Neuronal stem cell (in vitro differentiated cells): Measurements from ENCODE around the gene COLEC11.

ENCODE experiments used
- DNase-seq: peaks from one replicate; pipeline ENCODE4 v3.0.0-alpha.2; 2013; ENCODE audit warnings: low spot score
- H2AFZ ChIP-seq: one replicate; pipeline ENCODE4 v1.6.1; 2013; ENCODE audit warnings: mild to moderate bottlenecking, low read length, inconsistent platforms
- H2AK5ac ChIP-seq: 2 replicates; pipeline ENCODE4 v1.6.1; 2013; ENCODE audit warnings: low read depth, mild to moderate bottlenecking, inconsistent platforms, low read length, moderate library complexity, mixed read lengths
- H2BK120ac ChIP-seq: 2 replicates; pipeline ENCODE4 v1.6.1; 2013; ENCODE audit warnings: low read depth, mild to moderate bottlenecking, inconsistent platforms, low read length, moderate library complexity, mixed read lengths
- H2BK12ac ChIP-seq: one replicate; pipeline ENCODE4 v1.6.1; 2013; ENCODE audit warnings: low read length, inconsistent platforms
- H2BK15ac ChIP-seq: 2 replicates; pipeline ENCODE4 v1.6.1; 2013; ENCODE audit warnings: mild to moderate bottlenecking, low read length, inconsistent platforms, mixed read lengths
- H2BK5ac ChIP-seq: one replicate; pipeline ENCODE4 v1.6.1; 2013; ENCODE audit warnings: inconsistent platforms, mild to moderate bottlenecking, low read length, moderate library complexity
- H3K14ac ChIP-seq: one replicate; pipeline ENCODE4 v1.6.1; 2013; ENCODE audit warnings: low read length, inconsistent platforms
- H3K18ac ChIP-seq: 2 replicates; pipeline ENCODE4 v1.6.1; 2013; ENCODE audit warnings: low read length, inconsistent platforms
- H3K23ac ChIP-seq: 2 replicates; pipeline ENCODE4 v1.6.1; 2013; ENCODE audit warnings: low read depth, mild to moderate bottlenecking, mixed read lengths, low read length, inconsistent platforms; ENCODE audit not compliant: poor library complexity
- H3K27ac ChIP-seq: replicated peaks from 3 replicates; pipeline ENCODE4 v1.5.1; 2013; ENCODE audit warnings: low read length, inconsistent platforms
- H3K27me3 ChIP-seq, 3 experiments: 2 replicates each; pipeline ENCODE4 v1.6.1; 2013; ENCODE audit warnings: low read length in 3 of 3, mild to moderate bottlenecking in 2 of 3, inconsistent platforms in 1 of 3, low read depth in 1 of 3, mixed read lengths in 1 of 3, moderate library complexity in 1 of 3; ENCODE audit not compliant: control insufficient read depth in 3 of 3, insufficient read depth in 3 of 3
- H3K36me3 ChIP-seq, 2 donors: replicated peaks in 1 of 2; 2 replicates each; pipeline ENCODE4 v1.6.1; 2013; ENCODE audit warnings: low read length in 2 of 2; ENCODE audit not compliant: control insufficient read depth in 2 of 2, insufficient read depth in 2 of 2
- H3K4ac ChIP-seq: 2 replicates; pipeline ENCODE4 v1.6.1; 2013; ENCODE audit warnings: inconsistent platforms, mild to moderate bottlenecking, low read length, moderate library complexity
- H3K4me1 ChIP-seq, 2 donors: 1 replicate in 1 of 2; 2 replicates in 1 of 2; pipeline ENCODE4 v1.6.1; 2013; ENCODE audit warnings: low read length in 2 of 2, low read depth in 1 of 2; ENCODE audit not compliant: control insufficient read depth in 2 of 2, insufficient read depth in 1 of 2
- H3K4me2 ChIP-seq: one replicate; pipeline ENCODE4 v1.6.1; 2013; ENCODE audit warnings: mild to moderate bottlenecking, low read length, inconsistent platforms; ENCODE audit not compliant: insufficient read depth, poor library complexity, severe bottlenecking
- H3K4me3 ChIP-seq, 2 donors: 2 replicates each; pipeline ENCODE4 v1.5.1; 2013; ENCODE audit warnings: low read length in 2 of 2, mild to moderate bottlenecking in 2 of 2, inconsistent platforms in 1 of 2, moderate library complexity in 1 of 2
- H3K79me1 ChIP-seq: one replicate; pipeline ENCODE4 v1.6.1; 2013; ENCODE audit warnings: low read depth, mild to moderate bottlenecking, inconsistent platforms, low read length, moderate library complexity
- H3K9ac ChIP-seq: one replicate; pipeline ENCODE4 v1.6.1; 2013; ENCODE audit warnings: mild to moderate bottlenecking, low read depth, low read length, inconsistent platforms; ENCODE audit not compliant: poor library complexity
- H3K9me3 ChIP-seq, 2 donors: replicated peaks in 1 of 2; 2 replicates each; pipeline versions ENCODE3 to v1.6.1; 2013; ENCODE audit warnings: low read length in 2 of 2, mild to moderate bottlenecking in 2 of 2, inconsistent platforms in 1 of 2, low read depth in 1 of 2, mixed read lengths in 1 of 2, moderate library complexity in 1 of 2; ENCODE audit not compliant: control insufficient read depth in 2 of 2, insufficient read depth in 1 of 2
- H4K8ac ChIP-seq: one replicate; pipeline ENCODE4 v1.6.1; 2013; ENCODE audit warnings: low read depth, mild to moderate bottlenecking, inconsistent platforms, low read length, moderate library complexity
- H4K91ac ChIP-seq: one replicate; pipeline ENCODE4 v1.6.1; 2013; ENCODE audit warnings: low read length, low read depth, mild to moderate bottlenecking, inconsistent platforms; ENCODE audit not compliant: poor library complexity
- WGBS, 2 donors: extraction: QIAGEN DNeasy Blood & Tissue Kit; methylation state at CpG; one replicate each; pipeline ENCODE4 v1.1.7; 2013; ENCODE audit warnings: missing lambda C conversion rate in 2 of 2, mixed read lengths in 1 of 2; ENCODE audit not compliant: insufficient read length in 2 of 2, insufficient replicate concordance in 1 of 2; ENCODE audit errors: extremely low coverage in 2 of 2; 5-methylcytosine and 5-hydroxymethylcytosine counted together

The COLEC11 gene

DNA sequence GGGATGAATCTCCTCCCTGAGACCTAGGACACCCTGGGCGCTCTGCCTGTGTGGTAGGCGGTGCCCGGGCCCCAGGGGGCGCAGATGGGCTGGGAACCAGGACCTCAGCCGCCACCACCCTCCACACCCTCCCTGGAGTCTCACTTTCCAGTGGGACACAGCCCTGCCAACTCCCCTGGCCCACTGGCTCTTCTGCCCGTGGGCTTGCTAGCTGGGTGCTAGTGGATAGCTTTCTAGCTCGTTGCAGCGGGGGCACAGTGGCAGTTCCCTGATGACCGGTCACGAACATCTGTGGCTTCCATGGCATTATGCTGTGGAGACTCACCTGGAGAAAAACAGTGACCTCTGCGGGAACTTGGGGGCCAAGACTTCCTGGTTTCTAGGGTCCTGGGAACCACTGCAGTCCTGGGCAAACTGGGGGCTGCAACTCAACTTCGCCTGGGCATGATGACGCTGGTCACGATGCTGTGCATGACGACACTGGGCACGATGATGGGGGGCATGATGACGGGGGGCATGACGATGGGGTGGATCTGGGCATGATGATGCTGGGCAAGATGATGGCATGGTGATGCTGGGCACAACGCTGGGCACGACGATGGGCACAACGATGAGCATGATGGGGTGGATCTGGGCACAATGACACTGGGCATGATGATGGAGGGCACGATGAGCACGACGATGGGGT lies 32.0 kb downstream of the COLEC11 start:
- H3K27ac ChIP-seq: no peak overlapping the region
- no CpG with 5 or more reads among the region's 25 CpGs for WGBS, 2 donors

DNA sequence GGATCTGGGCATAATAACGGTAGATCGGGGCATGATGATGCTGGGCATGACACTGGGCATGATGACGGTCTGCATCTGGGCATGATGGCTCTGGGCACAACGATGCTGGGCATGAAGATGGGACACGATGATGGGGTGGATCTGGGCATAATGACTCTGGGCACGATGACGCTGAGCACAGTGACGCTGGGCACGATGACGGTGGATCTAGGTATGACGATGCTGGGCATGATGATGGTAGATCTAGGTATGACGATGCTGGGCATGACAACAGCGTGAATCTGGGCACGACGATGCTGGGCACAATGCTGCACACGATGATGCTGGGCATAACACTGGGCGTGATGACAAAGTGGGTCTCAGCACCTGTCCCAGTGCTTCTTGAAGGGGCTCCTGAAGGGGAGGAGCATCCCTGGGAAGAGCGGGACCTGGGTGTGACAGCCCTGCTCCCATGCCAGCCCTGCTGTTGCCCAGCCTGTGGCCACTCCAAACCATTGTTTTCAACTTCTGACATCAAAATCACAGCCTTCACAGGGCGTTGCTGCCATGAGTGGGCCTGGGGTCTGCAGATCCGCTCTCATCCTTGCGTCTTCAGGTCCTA lies 32.7 kb downstream of the COLEC11 start:
- Histone ChIP-seq H3K4me2 (no peak overlapping the region), H2BK12ac (no peak overlapping the region), H3K4ac (no peak overlapping the region), H3K79me1 (no peaks in the 10 kb centered on the region), H3K14ac (no peak overlapping the region), H4K8ac (no peak overlapping the region), H3K27me3 (no peaks in the 10 kb centered on the region), H3K36me3 (no peaks in the 10 kb centered on the region), H3K27ac (no peak overlapping the region), H2BK5ac (no peak overlapping the region), H3K23ac (peak overlapping the region; percentile 1), H4K91ac (no peak overlapping the region), H2BK15ac (peak overlapping the region; percentile 38), H2AFZ (no peak overlapping the region), H2AK5ac (peak overlapping the region; percentile 2), H3K9me3 (no peaks in the 10 kb centered on the region), H3K4me3 (peak overlapping the region in 1 of 2 donors; percentile 1), H3K4me1 (peaks cover 0 to 3% of the 10 kb centered on the region in 2 donors), H3K18ac (no peak overlapping the region), H2BK120ac (no peak overlapping the region), H3K9ac (peak overlapping the region; percentile 24)
- DNase-seq: no peak
- no CpG with 5 or more reads among the region's 21 CpGs for WGBS, 2 donors

More for the DNA sequence above, 32.0 kb downstream of the COLEC11 start:
- no peak overlapping the region for H3K4me2 ChIP-seq
- H2BK120ac ChIP-seq: no peak overlapping the region
- peak overlapping the region; percentile 47 for H3K23ac ChIP-seq
- no peak for DNase-seq
- no peak overlapping the region for H2BK5ac ChIP-seq
- H2BK15ac ChIP-seq: peak overlapping the region; percentile 38
- H3K4ac ChIP-seq: no peak overlapping the region
- H3K9ac ChIP-seq: peak overlapping the region; percentile 24
- H2AFZ ChIP-seq: peak overlapping the region; percentile 72
- H2AK5ac ChIP-seq: peak overlapping the region; percentile 2
- H4K8ac ChIP-seq: no peak overlapping the region
- no peaks in the 10 kb centered on the region for H3K9me3 ChIP-seq
- peak overlapping the region; percentile 30 for H3K18ac ChIP-seq
- peak overlapping the region in 1 of 2 donors; percentile 1 for H3K4me3 ChIP-seq
- H3K36me3 ChIP-seq: no peaks in the 10 kb centered on the region
- H3K4me1 ChIP-seq: peaks cover 0 to 3% of the 10 kb centered on the region in 2 donors
- H4K91ac ChIP-seq: peak overlapping the region; percentile 75
- peak overlapping the region; percentile 53 for H2BK12ac ChIP-seq
- peak overlapping the region; percentile 39 for H3K14ac ChIP-seq
- H3K27me3 ChIP-seq: no peaks in the 10 kb centered on the region
- no peaks in the 10 kb centered on the region for H3K79me1 ChIP-seq

DNA sequence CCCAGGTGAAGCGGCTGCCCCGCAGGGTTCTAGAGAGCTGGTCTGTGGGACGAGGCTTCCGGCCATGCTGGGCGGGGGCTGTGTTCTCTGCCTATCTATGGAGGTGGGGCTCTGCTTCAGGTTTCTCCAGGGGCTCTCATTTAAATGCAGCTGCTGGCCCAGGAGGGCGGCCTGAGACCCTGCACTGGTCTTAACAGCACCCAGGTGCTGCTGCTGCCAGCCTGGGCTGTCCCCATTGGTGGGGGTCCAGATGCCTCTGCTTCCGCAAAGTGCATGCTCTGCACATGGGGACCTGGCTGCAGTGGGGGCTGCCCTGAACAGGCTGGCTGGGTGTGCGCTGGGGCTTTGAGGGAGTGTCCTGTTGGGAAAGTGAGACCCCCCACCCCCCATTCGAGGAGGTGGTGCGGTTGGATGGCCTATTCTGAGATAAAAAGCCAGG lies 33.3 kb downstream of the COLEC11 start:
- H3K4me2 ChIP-seq: no peak overlapping the region
- no peak overlapping the region for H4K8ac ChIP-seq
- H3K4me1 ChIP-seq: peaks cover 0 to 3% of the 10 kb centered on the region in 2 donors
- no peak overlapping the region for H3K9ac ChIP-seq
- no peaks in the 10 kb centered on the region for H3K79me1 ChIP-seq
- H3K27me3 ChIP-seq: peaks cover 0 to 4% (median 0%) of the 10 kb centered on the region in 3 experiments
- WGBS, 2 donors: no CpG with 5 or more reads among the region's 10 CpGs
- H3K18ac ChIP-seq: no peak overlapping the region
- H2AK5ac ChIP-seq: peak overlapping the region; percentile 42
- no peak overlapping the region for H2BK5ac ChIP-seq
- H2BK120ac ChIP-seq: no peak overlapping the region
- no peak overlapping the region for H3K4me3 ChIP-seq
- no peak overlapping the region for H4K91ac ChIP-seq
- H2BK15ac ChIP-seq: no peak overlapping the region
- H2AFZ ChIP-seq: peak overlapping the region; percentile 12
- DNase-seq: no peak
- no peak overlapping the region for H3K23ac ChIP-seq
- H3K9me3 ChIP-seq: no peaks in the 10 kb centered on the region
- no peak overlapping the region for H3K4ac ChIP-seq
- H2BK12ac ChIP-seq: no peak overlapping the region
- H3K27ac ChIP-seq: no peak overlapping the region
- no peaks in the 10 kb centered on the region for H3K36me3 ChIP-seq
- no peak overlapping the region for H3K14ac ChIP-seq

DNA sequence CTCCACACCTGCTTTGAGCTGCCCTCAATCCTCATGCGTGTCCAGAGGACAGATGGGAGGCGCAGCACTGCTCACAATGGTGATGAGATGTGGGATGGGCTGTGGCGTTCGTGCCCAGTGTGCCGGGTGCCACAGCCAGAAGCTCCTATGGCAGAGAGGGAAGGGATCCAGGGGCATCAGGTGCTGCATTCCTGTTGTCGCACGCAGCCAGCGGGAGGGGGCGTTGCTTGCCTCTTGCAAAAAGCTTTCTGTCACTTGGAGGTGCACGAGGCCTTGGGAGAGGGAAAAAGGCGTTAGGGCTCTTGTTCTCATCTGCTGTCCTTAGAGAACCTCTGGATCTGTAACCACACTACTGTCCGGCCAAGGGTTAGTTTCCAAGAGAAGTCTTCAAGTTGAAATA lies 33.9 kb downstream of the COLEC11 start:
- H2BK120ac ChIP-seq: no peak overlapping the region
- no peak overlapping the region for H3K18ac ChIP-seq
- H3K9me3 ChIP-seq: no peaks in the 10 kb centered on the region
- no peak overlapping the region for H2BK12ac ChIP-seq
- no peak overlapping the region for H2BK5ac ChIP-seq
- no peak overlapping the region for H2BK15ac ChIP-seq
- no peak overlapping the region for H4K91ac ChIP-seq
- peak overlapping the region; percentile 12 for H2AFZ ChIP-seq
- H3K27ac ChIP-seq: no peak overlapping the region
- no peak for DNase-seq
- H3K4ac ChIP-seq: no peak overlapping the region
- no peak overlapping the region for H3K4me3 ChIP-seq
- no peak overlapping the region for H3K9ac ChIP-seq
- no peak overlapping the region for H3K23ac ChIP-seq
- H3K27me3 ChIP-seq: peaks cover 0 to 8% (median 0%) of the 10 kb centered on the region in 3 experiments
- peaks cover 0 to 3% of the 10 kb centered on the region in 2 donors for H3K4me1 ChIP-seq
- no peak overlapping the region for H2AK5ac ChIP-seq
- no peak overlapping the region for H4K8ac ChIP-seq
- no peaks in the 10 kb centered on the region for H3K79me1 ChIP-seq
- no CpG with 5 or more reads among the region's 12 CpGs for WGBS, 2 donors
- no peak overlapping the region for H3K4me2 ChIP-seq
- no peaks in the 10 kb centered on the region for H3K36me3 ChIP-seq
- no peak overlapping the region for H3K14ac ChIP-seq
